ENCODE results near the gene PRLR.

GRCh38 chr5:35120715-35121114, 109.6 kb downstream of the PRLR start:
- TF ChIP-seq POLR2A (IDR thresholded peaks at IDR 0.05) (no peak), CTCF (IDR thresholded peaks at IDR 0.05) (no peak)

Measured in heart left ventricle (tissue), 13 donors.